NCI-H748 (cell line): Measurements from ENCODE around the gene RER1.

Experiments used
- DNase-seq: peaks from one replicate; lab custom pipeline; 2025; ENCODE audit not compliant: unreplicated experiment; lab: John Stamatoyannopoulos, UW

The RER1 gene

DNA sequence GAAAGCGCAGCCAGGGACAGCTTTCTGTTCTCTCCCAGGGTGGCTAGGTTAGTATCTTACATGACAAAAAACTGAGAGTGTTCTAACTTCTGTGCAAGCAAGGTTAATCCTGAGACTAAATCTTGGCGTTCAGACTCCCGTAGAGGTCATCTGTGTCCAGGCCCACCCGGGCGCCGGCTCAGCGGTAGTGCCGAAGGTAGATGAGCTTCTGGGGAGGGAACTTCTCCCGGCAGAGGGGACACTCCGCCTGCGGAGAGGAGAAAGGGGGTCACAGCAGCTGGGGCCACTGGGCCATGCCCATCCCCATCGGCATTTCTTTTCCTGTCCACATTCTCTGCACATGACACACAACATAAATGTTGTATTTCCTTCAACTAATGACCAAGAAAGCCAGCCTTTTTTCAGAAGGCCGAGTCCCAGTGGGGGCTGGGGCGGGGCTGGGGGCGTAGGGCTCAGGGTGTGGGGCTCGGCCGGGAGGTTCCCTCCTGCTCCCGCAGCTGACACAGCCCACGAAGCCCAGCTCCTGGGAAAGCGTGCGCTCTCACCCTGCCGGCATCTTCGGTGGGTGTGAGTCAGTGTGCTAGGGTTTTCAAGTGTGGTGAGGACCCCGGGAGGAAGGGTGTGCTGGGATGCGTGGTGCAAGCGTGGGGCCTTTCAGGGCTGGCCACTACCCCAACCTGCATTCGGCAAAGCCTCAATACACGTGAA, 14.1 kb downstream of the RER1 start:
- no peak for DNase-seq

DNA sequence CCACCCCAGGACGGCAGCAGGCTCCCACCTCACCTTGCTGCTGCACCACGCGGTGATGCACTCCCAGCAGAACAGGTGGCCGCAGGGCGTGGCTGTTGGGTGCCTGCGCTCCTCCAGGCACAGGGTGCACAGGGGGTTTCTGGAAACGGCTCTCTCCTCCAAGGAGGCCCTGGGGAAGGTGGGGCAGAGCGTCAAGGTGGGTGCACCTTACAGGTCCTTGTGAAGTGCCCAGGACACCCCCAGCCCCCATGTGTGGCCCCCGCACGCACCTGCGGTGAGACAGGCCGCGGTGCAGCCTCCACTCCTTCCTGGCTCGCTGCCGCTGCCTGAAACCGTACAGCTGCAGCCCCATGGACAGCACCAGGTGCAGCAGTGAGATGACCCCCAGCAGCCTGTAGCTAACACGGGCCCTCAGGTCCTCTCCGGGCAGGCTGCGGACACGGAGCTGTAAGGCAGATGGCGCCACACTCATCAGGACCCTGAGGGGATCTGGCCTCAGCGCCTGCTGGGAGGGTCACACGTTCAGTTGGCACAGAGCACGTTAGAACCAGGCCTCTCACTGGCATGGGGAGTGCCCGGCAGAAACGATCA, 14.9 kb downstream of the RER1 start:
- DNase-seq, result no peak

DNA sequence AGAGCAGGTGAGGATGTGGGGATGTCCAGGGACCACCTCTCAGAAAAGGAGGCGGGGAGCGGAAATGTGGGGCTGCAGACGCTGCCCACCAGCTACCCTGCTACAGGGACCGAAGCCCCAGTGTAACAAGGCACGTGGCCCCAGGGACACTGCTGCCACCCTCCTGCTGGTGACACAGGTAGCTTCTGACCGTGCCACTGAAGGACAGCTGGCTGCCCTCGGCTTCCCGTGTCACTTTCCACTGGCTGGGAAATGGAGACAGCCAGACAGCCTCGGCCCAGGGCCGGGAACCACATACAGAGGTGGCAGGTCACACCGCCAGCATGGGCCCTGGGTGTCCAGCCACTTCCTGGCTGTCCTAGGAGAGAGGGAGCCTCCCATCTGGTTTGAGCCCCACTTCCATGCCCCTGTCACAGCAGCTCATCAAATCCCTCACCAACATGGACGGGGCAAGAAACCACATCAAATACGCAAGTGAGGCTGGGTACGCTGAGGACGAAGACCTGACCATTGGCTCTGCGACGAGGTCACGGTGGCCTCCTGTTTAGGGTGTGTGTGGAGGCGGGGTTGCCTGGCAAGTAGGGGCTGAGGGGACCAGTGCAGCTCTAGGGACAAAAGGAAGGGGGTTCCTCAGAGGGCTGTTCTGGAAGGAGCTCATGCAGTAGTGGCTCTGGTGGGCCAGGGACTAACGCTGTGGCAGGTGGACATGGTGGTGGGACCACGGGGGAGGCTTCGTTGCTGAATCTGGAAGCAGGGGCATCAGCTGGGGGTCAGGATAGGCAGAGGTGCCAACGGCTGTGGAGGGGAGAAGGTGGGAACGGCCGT, 15.7 kb downstream of the RER1 start:
- DNase-seq, result no peak

DNA sequence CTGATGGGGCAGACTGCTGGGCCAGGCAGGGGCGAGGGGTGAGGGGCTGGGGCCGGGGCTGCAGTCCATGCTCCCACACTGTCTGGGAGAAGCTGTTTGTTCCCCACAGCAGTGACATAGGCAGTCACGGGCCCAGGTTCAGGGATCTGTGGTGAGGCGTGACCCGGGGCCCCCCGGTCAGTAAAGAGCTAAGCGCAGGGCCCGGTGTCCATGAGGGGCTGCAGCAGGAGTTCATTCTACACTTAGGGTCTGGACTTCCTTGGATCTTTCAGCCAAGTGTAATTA, 16.3 kb downstream of the RER1 start:
- DNase-seq, result no peak

DNA sequence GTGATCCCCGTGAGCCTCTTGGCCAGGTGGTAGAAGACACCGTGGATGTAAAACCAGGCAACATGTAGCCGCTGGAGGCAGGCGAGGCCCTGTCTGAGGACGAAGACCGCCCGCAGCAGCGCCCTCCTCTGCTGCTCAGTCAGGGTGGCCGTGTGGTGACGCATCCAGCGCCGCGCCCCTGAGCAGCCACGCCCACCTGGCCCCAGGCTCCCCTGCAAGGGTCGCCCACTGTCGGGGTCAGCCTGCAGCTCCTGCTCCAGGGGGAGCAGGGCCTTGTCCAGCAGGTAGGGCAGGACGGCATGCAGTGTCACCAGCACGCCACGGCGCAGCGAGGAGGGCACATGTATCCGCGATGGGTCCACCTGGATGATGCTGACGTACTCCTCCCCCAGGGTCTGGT, 16.8 kb downstream of the RER1 start:
- DNase-seq, result no peak

DNA sequence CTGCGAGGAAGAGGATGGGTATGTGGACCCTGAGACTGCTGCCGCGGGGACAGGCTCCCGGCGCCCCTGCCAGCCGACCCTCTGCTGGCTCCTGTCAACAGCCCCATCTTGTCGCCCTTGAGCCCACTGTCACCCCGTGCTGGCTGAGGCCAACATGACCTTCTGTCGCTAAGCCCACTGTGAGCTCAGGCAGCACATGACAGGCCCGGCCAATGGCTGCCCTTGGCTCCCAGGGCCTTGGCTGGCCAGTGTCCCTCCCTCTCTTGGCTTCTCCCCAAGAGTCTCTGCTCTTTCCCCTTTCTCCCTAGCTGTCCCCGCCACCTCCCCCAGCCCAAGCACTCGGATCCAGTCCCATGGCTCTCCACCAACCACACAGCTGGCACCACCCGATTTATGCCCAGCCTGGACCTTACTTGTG, 17.2 kb downstream of the RER1 start:
- DNase-seq, result no peak

DNA sequence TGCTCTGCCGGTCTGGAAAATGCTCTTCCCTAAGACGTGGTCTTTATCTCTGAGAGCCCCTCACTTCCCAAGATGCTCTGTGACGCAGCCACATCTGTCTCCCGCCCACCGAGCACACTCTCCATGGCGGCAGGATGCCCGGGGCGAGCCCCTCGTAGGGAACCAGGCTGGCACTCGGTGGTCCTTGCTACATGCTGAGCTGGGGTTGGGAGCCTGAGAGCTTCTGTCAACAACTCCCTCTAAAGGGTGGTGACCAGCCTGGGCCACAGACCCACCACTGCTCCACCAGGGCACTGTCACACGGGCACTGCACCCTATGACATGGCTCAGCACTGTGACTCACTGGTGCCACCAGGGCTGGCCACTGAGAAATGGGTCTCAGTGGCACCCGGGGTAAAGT, 18.1 kb downstream of the RER1 start:
- DNase-seq, result no peak

DNA sequence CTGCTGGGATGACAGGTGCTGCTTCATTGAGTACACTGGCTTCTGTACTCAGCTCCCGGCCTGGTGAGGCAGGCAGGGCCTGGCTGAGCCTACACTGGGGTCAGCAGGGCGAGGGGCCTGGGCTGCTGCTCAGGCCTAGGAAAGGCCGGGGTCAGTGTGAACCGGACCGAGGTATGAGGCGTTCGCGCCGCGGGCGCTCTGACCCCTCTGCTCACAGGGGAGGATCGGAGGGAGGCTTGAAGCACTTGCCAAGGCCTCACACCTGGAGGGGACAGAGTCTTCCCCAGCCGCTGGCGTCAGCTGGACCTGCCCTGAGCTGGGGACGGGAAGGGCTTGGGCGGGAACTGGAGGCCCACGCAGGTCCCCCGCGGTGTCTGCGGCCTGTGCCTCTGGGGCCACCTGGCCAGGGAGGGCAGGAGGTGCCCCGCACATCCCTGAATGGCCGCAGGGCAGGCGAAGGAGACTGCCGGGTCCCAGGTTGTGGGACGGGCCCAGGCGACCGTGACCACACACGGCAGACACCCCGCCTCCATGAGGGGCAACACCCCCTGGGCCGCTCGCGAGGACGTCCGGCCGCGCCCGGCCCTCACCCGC, 20.3 kb downstream of the RER1 start:
- peak; percentile 41 for DNase-seq

DNA sequence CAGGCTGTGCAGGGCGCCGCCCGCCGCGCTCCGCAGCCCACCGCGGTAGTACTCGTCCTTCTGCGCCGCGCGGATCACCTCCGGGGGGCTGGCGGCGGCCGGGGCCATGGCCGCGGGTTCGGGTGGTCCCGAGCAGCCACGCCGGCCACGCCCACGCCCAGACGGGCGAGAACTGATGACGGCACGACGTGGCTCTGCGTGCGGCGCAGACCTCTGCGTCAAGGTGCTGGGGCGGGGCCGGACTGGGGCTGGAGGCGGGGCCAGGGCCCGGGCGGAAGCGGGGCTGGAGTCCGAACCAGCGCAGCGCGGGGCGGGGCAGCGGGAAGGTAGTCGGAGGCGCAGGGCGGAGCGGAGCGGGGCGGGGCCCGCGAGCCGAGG, 20.7 kb downstream of the RER1 start, which contains the start of gene PEX10:
PEX10 (minus strand) TSS at position 170 of the 378 bp plus-strand sequence; CDS start at position 108, 62 bp downstream.
- DNase-seq, result peak; percentile 92

DNA sequence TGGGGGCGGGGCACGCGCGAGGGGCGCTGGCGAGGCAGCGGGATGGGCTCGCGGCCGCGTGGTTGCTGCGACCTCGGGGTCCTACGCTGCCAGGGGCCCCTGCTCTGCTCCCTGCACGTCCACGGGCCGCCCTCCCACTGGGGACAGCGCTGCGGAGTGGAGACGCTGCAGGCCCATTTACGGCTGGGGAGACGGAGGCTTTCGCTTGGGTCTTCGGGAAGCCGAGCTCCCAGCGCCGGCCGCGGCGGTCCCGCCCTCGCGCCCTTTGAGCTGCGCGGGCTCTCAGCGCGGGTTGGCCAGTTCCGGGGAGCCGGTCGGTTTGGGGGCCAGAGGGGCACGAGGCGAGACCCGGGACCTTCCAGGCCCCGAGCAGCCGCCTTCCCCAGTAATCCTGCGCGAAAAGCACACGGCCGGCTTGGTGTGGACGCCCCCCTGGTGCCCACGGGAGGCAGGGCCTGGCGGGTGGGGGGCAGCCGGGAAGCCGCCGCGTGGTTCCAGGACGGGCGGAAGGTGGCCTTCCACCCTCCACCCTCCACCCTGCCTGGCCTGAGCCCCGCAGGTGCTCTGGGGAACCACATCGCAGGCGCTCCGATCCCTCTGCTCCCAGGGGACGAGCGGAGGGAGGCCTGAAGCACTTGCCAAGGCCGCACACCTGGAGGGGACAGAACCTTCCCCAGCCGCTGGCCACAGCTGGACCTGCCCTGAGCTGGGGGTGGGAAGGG, 21.3 kb downstream of the RER1 start:
- DNase-seq, result peak; percentile 68

DNA sequence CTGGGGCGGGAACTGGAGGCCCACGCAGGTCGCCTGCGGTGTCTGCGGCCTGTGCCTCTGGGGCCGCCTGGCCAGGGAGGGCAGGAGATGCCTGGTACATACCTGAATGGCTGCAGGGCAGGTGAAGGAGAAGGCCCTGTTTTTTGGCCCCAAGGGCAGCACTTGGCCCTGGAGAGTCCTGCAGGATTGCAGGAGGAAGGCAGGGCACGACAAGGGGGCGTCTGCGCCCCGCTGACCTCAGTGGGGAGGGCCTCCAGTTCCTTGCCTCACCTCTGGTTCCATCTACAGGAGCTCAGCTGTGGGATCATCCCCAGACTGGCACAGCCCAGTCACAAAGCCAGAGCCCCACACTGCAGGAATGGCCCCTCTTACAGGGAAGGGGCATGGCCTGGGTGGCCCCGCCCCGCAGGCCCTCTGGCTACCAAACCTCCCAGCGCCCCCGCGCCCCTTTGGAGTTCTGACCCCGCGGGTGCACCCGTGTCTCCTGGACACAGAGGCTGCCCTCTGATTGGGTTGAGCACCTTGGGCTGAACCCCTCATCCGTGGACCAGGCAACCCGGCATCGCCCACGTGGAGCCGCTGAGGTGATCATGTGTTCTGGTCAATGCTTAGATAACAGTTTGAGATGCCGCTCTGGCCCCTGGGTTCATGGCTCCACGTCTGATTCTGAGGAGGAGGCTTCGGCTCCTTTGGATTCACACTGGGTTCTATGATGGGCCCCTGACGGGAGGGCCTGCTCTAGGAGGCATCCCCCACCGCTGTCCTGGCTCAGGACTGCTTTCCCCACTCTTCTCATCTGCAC, 22.1 kb downstream of the RER1 start:
- no peak for DNase-seq

DNA sequence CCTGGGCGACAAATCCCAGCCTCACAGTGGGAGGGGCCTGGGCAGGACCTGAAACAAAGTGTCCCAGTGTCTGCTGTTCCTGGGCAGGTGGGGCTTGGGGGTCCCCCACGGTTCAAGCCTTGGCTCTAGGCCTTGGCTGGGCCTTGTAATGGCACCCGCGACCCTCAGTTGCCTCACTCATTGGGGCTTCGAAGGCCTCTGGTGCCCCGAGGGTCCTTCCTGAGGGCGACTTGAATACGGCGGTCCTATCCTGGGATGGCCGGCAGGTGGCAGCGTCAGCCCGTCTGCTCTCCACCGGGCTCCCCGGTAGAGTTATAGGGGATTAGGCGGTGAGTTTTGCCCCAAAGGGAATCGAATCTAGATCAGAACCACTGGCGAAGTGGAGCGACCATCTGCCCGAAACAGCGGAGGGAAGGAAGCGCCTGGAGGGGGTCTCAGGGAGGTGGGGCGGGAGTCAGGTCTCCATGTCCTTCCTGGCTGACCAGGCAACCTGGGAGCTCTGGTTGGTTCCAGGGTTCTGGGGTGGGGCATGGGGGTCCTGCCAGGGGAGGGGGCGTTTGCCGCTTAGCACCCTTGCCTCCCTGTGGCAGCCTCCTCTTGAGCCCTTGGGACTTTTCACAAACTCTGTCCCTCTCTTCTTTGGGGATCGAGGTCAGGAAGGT, 22.8 kb downstream of the RER1 start:
- peak; percentile 53 for DNase-seq

DNA sequence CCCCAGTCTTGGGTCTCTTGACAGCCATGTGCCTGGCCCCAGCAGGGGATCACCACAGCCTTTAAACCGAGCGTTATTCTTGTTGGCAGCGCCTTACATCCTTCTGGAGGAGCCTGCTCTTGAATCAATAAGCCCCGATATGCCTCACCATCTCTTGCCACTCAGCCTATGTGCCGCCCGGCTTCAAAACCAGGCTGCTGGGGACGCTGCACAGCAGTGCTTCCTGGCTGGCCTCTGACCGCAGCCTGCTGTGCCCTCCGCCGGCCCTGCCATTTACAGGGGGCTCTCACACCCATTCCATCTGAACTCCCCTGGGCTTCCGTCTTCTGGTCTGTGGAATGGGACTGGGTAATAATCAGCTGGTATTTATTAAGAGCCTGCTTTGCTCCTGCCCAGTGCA, 23.7 kb downstream of the RER1 start:
- DNase-seq, result no peak

DNA sequence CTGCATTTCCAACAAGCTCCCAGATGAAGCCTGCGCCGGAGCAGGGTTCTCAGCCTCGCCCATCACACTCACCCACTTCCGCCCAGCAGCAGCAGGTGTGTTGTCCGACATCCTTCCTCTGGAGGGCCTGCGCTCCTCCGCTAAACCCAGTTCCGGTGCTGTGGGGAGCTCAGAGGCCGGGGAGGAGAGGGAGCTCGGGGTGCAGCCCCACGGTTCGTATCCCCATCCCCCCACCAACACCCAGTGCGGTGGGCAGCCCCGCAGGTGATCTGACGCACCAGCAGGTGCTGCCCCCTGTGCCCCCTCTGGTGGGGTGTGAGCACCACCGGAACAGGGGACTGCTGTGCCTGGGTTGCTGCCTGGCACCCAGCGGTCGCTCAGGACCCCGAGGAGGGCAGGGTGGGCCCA, 24.2 kb downstream of the RER1 start:
- peak; percentile 30 for DNase-seq

DNA sequence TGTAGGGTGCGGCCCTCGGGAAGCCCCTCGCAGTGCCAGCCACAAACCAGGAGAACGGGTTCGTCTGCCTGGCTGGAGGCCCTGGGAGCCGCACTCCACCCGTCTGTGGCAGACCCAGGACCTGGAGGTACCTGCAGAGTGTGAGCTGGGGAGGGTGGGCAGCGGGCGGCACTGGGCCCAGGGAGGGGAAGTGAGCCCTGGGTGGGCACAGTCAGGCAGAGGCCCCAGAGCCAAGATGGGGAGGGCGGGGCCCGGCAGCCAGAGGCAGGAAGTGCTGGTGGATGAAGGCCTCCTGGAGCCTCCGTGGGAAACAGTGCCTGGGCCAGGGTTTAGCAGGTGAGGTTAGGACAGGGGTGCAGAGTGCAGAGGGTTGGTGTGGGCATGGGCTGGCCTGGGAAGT, 24.8 kb downstream of the RER1 start:
- DNase-seq, result peak; percentile 26

DNA sequence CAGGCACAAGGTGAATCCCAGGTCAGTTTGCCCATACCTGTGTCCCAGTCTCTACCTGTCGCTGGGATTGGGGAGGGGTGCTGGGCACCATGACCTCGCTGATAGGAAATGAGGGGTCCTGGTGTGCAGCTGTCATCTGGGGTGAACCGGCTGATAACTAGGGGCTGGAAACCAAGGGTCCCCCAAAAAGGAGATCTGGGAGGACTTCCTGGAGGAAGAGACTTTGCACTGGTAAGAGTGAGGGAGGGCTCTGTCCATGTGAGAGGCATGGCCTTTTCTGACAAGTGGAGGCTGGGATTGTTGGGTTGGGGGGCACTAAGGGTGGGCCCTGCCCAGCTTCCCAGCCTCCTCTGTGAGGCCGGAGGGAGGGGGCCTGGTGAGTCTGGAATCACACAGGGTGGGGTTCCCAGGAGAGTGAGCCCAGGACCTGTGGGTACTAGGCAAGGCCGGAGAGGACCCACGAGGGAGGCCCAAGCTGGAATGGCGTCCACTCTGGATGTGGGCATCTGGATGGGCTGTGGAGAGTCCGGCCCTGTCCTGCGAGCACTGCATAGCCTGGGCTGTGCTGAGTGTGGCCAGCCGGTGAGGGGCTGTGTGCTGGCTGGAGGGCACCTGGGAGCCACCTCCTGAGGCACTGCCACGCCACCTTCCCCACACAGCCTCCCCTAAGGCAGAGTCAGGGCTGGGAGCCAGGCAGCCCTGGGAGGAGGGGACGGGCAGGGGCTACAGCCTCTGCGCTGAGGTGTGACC, 25.6 kb downstream of the RER1 start:
- no peak for DNase-seq

DNA sequence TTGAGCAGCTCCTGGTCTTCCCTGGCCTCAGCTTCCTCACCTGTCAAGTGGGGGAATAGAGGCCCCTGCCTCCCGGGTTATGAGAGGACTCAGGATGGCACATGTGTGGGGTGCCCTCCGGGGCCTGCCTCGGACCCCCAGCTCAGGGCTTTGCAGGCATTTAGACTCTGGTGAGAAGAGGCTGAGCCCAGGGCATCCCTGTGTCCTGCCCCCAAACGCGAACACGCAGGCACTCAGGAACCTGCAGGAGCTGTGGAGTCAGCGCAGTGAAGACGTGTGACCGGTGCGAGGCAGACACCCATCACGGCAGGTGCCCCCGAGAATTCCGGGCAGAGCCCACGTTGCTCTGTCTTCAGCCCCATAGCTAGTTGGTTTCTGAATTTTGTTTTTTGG, 26.2 kb downstream of the RER1 start:
- no peak for DNase-seq

DNA sequence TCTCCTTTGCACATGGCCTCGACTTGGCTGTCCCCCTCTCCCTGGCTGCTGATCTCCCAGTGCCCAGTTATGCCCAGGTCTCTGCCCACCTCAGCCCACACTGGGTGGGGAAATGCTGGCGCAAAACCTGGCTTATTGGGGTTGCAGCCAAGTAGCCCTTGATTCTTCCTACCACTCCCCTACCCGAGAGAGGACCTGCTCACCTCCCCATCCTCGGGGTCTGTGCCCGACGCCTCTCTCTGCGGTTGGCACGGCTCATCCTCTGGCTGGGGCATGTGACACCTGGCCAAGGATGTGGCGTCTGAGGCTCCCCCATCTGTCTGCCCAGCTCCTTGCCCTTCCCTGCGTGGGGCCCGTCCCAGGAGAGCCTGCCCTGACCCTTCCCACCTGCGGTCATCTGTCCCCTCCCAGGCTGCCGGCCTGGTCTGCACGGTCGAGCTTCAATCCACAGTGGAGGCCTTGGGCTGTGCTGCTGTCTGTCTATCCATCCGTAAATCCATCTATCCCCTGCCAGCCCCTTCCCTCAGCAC, 27.2 kb downstream of the RER1 start:
- DNase-seq, result no peak

DNA sequence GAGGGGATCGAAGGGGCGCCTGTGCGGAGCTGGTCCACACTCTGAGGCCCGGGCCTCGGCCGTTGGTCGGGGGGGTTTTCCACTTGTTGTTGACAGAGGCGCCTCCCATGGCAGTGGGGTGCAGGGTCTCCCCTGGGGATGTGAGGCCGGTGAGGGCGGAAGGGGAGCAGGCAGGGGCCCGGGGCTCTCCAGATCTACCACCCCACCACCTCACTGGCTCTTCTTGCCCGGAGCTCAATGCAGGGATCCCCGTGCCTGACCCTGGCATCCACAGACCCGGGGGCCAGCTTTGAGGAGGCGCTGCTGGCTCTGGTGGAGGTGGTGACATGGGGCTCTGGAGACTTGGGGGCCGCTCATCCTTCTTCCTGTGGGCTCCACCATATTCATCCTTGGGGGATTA, 27.8 kb downstream of the RER1 start:
- DNase-seq, result no peak
